Esophagus squamous epithelium (tissue), 5 donors: ENCODE results near the gene USP2. TPM values are rescaled to one million over a fixed set of nuclear protein-coding genes. Genes with fewer than 3 reads are reported as not detected.
A peak's percentile ranks its signal among the peaks of the same experiment; 100 is the strongest.

Source experiments
- DNase-seq: peaks from one replicate; lab custom pipeline; 2025; lab: John Stamatoyannopoulos, UW
- H3K27ac ChIP-seq, 4 donors: fragments of 200-600 bp; sonication (generic); one replicate each; pipeline ENCODE4 v1.5.1; 2016 to 2019; ENCODE audit warnings: mild to moderate bottlenecking in 1 of 4
- H3K27me3 ChIP-seq, 4 donors: fragments of 200-600 bp; sonication (generic); 1 replicate in 3 of 4; 2 replicates in 1 of 4; pipeline versions ENCODE4 v1.5.1 to v1.6.0; 2017 to 2021; ENCODE audit warnings: antibody characterized with exemption in 1 of 4
- H3K36me3 ChIP-seq, 3 donors: fragments of 200-600 bp; sonication (generic); one replicate each; pipeline ENCODE4 v1.5.1; 2016 to 2019
- H3K4me1 ChIP-seq, 3 donors: fragments of 200-600 bp; sonication (generic); one replicate each; pipeline ENCODE4 v1.5.1; 2017 to 2019
- H3K4me3 ChIP-seq, 4 donors: fragments of 200-600 bp; sonication (generic); 1 replicate in 3 of 4; 2 replicates in 1 of 4; pipeline ENCODE4 v1.5.1; 2016 to 2019; ENCODE audit warnings: mild to moderate bottlenecking in 2 of 4, moderate library complexity in 1 of 4
- H3K9me3 ChIP-seq, 3 donors: fragments of 200-600 bp; sonication (generic); one replicate each; pipeline ENCODE4 v1.5.1; 2016 to 2019
- CTCF ChIP-seq, 6 experiments: fragments of 450-650 bp in 4 of 6; fragments of 200-600 bp in 2 of 6; sonication (generic) in 2 of 6; IDR thresholded peaks; one replicate each; pipeline ENCODE4 v1.5.1; 2016 to 2019; ENCODE audit warnings: antibody characterized with exemption in 6 of 6, mild to moderate bottlenecking in 4 of 6, moderate library complexity in 4 of 6
- POLR2A ChIP-seq, 4 donors: fragments of 450-650 bp; IDR thresholded peaks; one replicate each; pipeline ENCODE4 v1.6.1; 2017; ENCODE audit warnings: antibody characterized with exemption in 4 of 4, mild to moderate bottlenecking in 4 of 4, moderate library complexity in 3 of 4
- WGBS, 2 donors: methylation state at CpG; one replicate each; pipeline ENCODE4 v1.1.5; 2018; 5-methylcytosine and 5-hydroxymethylcytosine counted together
- intact Hi-C: fragments of 100-400 bp; cut with DNase I; formaldehyde crosslinking; loops from one replicate; pipeline ENCODE4 v1.15.0; 2022
- total RNA-seq, 4 donors: library from RNA; depleted of rRNA; stranded (reverse); fragments of >200 nt; gene quantifications; one replicate each; pipeline ENCODE4 v1.1.0, GENCODE V29; 2016
- donor health status: DM: yes; HTN: yes; CAD: no.

USP2 gene
- total RNA-seq, 4 donors from 2014 or later: 1.9 to 9.6 (median 4.8) TPM

GRCh38 chr11:119347940-119348605 is 33.4 kb downstream of the USP2 start:
- TF ChIP-seq CTCF (IDR thresholded peaks at IDR 0.05) (no peak), POLR2A (IDR thresholded peaks at IDR 0.05) (no peak)
- no peaks in the 10 kb centered on the region for H3K36me3 ChIP-seq
- 72 to 87% methylated on average over 9 to 10 of the region's 16 CpGs for WGBS, 2 donors
- no peak for DNase-seq
- intact Hi-C loops: no loop called here
- peaks cover 0 to 11% (median 0%) of the 10 kb centered on the region in 4 donors for H3K27me3 ChIP-seq
- no peak overlapping the region for H3K27ac ChIP-seq
- peaks cover 2 to 8% (median 4%) of the 10 kb centered on the region in 3 donors for H3K4me1 ChIP-seq
- H3K9me3 ChIP-seq: no peaks in the 10 kb centered on the region
- H3K4me3 ChIP-seq: no peak overlapping the region

GRCh38 chr11:119347242-119347641 is 34.2 kb downstream of the USP2 start:
- no peak for DNase-seq
- H3K27ac ChIP-seq: peak overlapping the region in 1 of 4 donors; percentile 14
- 66 to 69% methylated on average over 2 of the region's 2 CpGs for WGBS, 2 donors
- no peak overlapping the region for H3K4me3 ChIP-seq
- H3K27me3 ChIP-seq: peaks cover 0 to 17% (median 0%) of the 10 kb centered on the region in 4 donors
- no peaks in the 10 kb centered on the region for H3K36me3 ChIP-seq
- no peaks in the 10 kb centered on the region for H3K9me3 ChIP-seq
- TF ChIP-seq CTCF (IDR thresholded peaks at IDR 0.05) (no peak), POLR2A (IDR thresholded peaks at IDR 0.05) (no peak)
- intact Hi-C loops: no loop called here
- no peaks in the 10 kb centered on the region for H3K4me1 ChIP-seq

- Histone ChIP-seq H3K4me1 (peaks cover 1 to 6% (median 6%) of the 10 kb centered on the region in 3 donors), H3K36me3 (no peaks in the 10 kb centered on the region), H3K27me3 (peaks cover 0 to 23% (median 0%) of the 10 kb centered on the region in 4 donors), H3K4me3 (no peak within 1 kb of the TSS), H3K27ac (peak within 1 kb of the TSS in 1 of 4 donors; percentile 14), H3K9me3 (no peaks in the 10 kb centered on the region)
- 41 to 45% methylated on average over 5 to 6 of the region's 6 CpGs for WGBS, 2 donors
- TF ChIP-seq POLR2A (IDR thresholded peaks at IDR 0.05) (no peak), CTCF (IDR thresholded peaks at IDR 0.05) (no peak)
- intact Hi-C loops: no loop called here
- DNase-seq: no peak
Measured at GRCh38 chr11:119346605-119347004, 34.9 kb downstream of the USP2 start, which contains the start of gene MFRP. TSS of gene MFRP (minus strand) at chr11:119346705. CDS start at chr11:119346513, 192 bp downstream.

GRCh38 chr11:119345685-119346084 is 35.8 kb downstream of the USP2 start:
- 71 to 92% methylated on average over 6 to 8 of the region's 12 CpGs for WGBS, 2 donors
- peaks cover 9 to 15% (median 13%) of the 10 kb centered on the region in 3 donors for H3K4me1 ChIP-seq
- no peaks in the 10 kb centered on the region for H3K9me3 ChIP-seq
- intact Hi-C loops: no loop called here
- no peak for TF ChIP-seq CTCF (IDR thresholded peaks at IDR 0.05)
- TF ChIP-seq POLR2A (IDR thresholded peaks at IDR 0.05): no peak
- H3K27ac ChIP-seq: no peak overlapping the region
- H3K27me3 ChIP-seq: peaks cover 0 to 32% (median 0%) of the 10 kb centered on the region in 4 donors
- H3K4me3 ChIP-seq: no peak overlapping the region
- no peak for DNase-seq
- no peaks in the 10 kb centered on the region for H3K36me3 ChIP-seq

- Histone ChIP-seq H3K4me3 (no peak overlapping the region), H3K4me1 (peaks cover 12 to 28% (median 25%) of the 10 kb centered on the region in 3 donors), H3K27me3 (peaks cover 0 to 44% (median 0%) of the 10 kb centered on the region in 4 donors), H3K36me3 (no peaks in the 10 kb centered on the region), H3K9me3 (no peaks in the 10 kb centered on the region), H3K27ac (no peak overlapping the region)
- no peak for DNase-seq
- WGBS, 2 donors: 70 to 93% methylated on average over 6 to 8 of the region's 14 CpGs
- intact Hi-C loops: no loop called here
- TF ChIP-seq CTCF (IDR thresholded peaks at IDR 0.05): no peak
- no peak for TF ChIP-seq POLR2A (IDR thresholded peaks at IDR 0.05)
Measured at GRCh38 chr11:119344291-119345010, 37.0 kb downstream of the USP2 start.
